ENCODE results near the gene CHN1.

DNA sequence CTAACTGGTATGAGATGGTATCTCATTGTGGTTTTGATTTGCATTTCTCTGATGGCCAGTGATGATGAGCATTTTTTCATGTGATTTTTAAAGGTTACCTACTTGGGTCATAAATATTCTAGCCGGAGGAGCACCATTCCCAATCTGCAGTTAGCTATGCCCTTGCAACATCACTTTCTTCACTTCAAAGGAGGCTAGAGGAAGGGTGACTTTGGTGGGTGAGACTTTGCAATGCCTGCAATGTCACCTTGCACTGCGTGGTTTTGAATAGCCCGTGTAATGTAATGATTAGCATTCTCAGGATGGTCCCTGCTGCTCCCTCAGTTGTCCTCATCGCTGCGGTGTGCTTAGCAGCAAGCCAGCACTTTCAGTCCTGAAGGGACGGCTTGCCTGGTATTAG is 184.8 kb downstream of the CHN1 start:
- no peak for TF ChIP-seq POLR2A (IDR thresholded peaks at IDR 0.05)
- TF ChIP-seq, protein P1, sequence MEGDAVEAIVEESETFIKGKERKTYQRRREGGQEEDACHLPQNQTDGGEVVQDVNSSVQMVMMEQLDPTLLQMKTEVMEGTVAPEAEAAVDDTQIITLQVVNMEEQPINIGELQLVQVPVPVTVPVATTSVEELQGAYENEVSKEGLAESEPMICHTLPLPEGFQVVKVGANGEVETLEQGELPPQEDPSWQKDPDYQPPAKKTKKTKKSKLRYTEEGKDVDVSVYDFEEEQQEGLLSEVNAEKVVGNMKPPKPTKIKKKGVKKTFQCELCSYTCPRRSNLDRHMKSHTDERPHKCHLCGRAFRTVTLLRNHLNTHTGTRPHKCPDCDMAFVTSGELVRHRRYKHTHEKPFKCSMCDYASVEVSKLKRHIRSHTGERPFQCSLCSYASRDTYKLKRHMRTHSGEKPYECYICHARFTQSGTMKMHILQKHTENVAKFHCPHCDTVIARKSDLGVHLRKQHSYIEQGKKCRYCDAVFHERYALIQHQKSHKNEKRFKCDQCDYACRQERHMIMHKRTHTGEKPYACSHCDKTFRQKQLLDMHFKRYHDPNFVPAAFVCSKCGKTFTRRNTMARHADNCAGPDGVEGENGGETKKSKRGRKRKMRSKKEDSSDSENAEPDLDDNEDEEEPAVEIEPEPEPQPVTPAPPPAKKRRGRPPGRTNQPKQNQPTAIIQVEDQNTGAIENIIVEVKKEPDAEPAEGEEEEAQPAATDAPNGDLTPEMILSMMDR (IDR thresholded peaks at IDR 0.05) = no peak

All from esophagus squamous epithelium (tissue), 4 donors.